DOHH2 (cell line): Measurements from ENCODE around the gene LPIN1.

Source experiments
- H3F3A ChIP-seq: fragments of 200-600 bp; sonication (generic), shearing (Covaris generic); 2 replicates; pipeline ENCODE4 v1.6.0; 2016; ENCODE audit warnings: antibody characterized with exemption, mild to moderate bottlenecking; ENCODE audit not compliant: control insufficient read depth, insufficient read depth
- H3K27ac ChIP-seq: fragments of 200-600 bp; sonication (generic); 2 replicates; pipeline ENCODE4 v1.5.1; 2014; ENCODE audit warnings: low read depth, mild to moderate bottlenecking, low read length, moderate library complexity
- H3K27me3 ChIP-seq: fragments of 200-600 bp; sonication (generic); 2 replicates; pipeline ENCODE4 v1.6.1; 2014; ENCODE audit warnings: mild to moderate bottlenecking, low read length, mixed read lengths; ENCODE audit not compliant: control insufficient read depth
- H3K36me3 ChIP-seq: fragments of 200-600 bp; sonication (generic); 2 replicates; pipeline ENCODE4 v1.6.1; 2014; ENCODE audit warnings: mild to moderate bottlenecking, low read length, moderate library complexity, mixed read lengths; ENCODE audit not compliant: control insufficient read depth
- H3K4me1 ChIP-seq: fragments of 200-600 bp; sonication (generic); 2 replicates; pipeline ENCODE4 v1.6.1; 2014; ENCODE audit warnings: mild to moderate bottlenecking, low read length, mixed read lengths; ENCODE audit not compliant: control insufficient read depth
- H3K4me2 ChIP-seq: fragments of 200-600 bp; sonication (generic); 2 replicates; pipeline ENCODE4 v1.6.0; 2014; ENCODE audit warnings: mild to moderate bottlenecking, low read length, moderate library complexity
- H3K4me3 ChIP-seq: fragments of 200-600 bp; sonication (generic); 2 replicates; pipeline ENCODE4 v1.5.1; 2014; ENCODE audit warnings: mild to moderate bottlenecking, low read length, mixed read lengths
- H3K79me2 ChIP-seq: fragments of 200-600 bp; sonication (generic); 2 replicates; pipeline ENCODE4 v1.6.1; 2014; ENCODE audit warnings: mild to moderate bottlenecking, low read length, mixed read lengths; ENCODE audit not compliant: control insufficient read depth
- H3K9me2 ChIP-seq: fragments of 200-600 bp; sonication (generic); replicated peaks from 2 replicates; pipeline ENCODE4 v1.6.1; 2014; ENCODE audit warnings: mild to moderate bottlenecking, low read length, mixed read lengths; ENCODE audit not compliant: control insufficient read depth
- H3K9me3 ChIP-seq: fragments of 200-600 bp; sonication (generic); 2 replicates; pipeline ENCODE4 v1.6.1; 2014; ENCODE audit warnings: antibody characterized with exemption, low read length, mixed read lengths; ENCODE audit not compliant: control insufficient read depth, insufficient read depth
- H4K20me1 ChIP-seq: fragments of 200-600 bp; sonication (generic); 2 replicates; pipeline ENCODE4 v1.6.0; 2014; ENCODE audit warnings: low read depth, mild to moderate bottlenecking, antibody characterized with exemption, low read length, moderate library complexity; ENCODE audit not compliant: control insufficient read depth, insufficient read depth
- CTCF ChIP-seq: fragments of 200-600 bp; sonication (generic); IDR thresholded peaks from one replicate; pipeline ENCODE4 v1.5.1; 2014; ENCODE audit warnings: antibody characterized with exemption, mild to moderate bottlenecking, low read depth, low read length; ENCODE audit not compliant: poor library complexity, severe bottlenecking
- EZH2phosphoT487 ChIP-seq: fragments of 200-600 bp; sonication (generic); IDR thresholded peaks from 2 replicates; pipeline ENCODE4 v1.6.1; 2017; ENCODE audit warnings: borderline replicate concordance, mild to moderate bottlenecking, antibody characterized with exemption, low read length, moderate library complexity, mixed read lengths

The LPIN1 gene

GRCh38 chr2:11872948-11873269 is 126.5 kb downstream of the LPIN1 start:
- Histone ChIP-seq H3K4me1 (peaks cover 9% of the 10 kb centered on the region), H3K27me3 (no peaks in the 10 kb centered on the region), H3K4me3 (no peak overlapping the region), H3K36me3 (no peaks in the 10 kb centered on the region), H3K79me2 (no peaks in the 10 kb centered on the region), H3K4me2 (peak overlapping the region; percentile 24; the same call in 1 of the 2 replicates), H3K9me3 (no peaks in the 10 kb centered on the region), H3F3A (no peaks in the 10 kb centered on the region), H3K27ac (no peak overlapping the region), H3K9me2 (no peaks in the 10 kb centered on the region), H4K20me1 (no peaks in the 10 kb centered on the region)
- TF ChIP-seq EZH2phosphoT487 (no peak), CTCF (no peak)

DNA sequence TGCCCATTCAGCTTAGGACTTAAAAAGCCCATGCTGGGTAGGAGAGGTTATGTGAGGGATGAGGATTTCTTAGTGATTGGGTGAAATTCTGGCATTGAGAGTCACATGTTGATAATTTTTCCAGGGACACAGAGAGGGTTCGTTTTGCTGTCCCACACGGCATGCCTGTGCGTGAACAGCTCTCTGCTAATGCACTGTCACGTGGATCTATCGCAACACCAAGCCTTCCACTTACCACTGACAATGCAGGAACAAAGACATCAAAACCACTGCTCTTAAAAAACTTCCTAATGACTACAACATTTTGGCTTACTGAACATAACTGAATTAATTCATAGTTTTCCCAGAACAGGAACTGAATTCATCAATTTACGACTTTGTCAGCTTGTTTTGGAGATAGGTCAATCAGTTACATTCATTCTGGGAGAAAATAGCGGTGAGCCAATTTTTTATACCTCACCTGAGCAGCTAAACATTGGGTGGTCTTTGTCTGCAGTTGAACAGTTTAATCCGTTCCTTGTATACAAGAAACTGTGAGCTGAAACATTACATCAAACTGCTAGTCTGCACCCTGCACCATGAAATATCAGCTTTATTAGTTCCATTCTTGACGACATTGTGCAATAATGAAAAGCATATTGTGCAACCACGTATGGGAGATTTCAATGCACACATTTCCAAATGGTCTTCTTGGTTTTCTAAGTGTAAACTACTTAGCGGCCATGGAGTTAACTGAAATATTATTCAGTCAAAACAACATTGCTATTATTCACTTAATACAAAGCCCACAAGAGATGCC is 127.1 kb downstream of the LPIN1 start:
- H3K4me2 ChIP-seq: no peak overlapping the region
- no peaks in the 10 kb centered on the region for H3K36me3 ChIP-seq
- H3K79me2 ChIP-seq: no peaks in the 10 kb centered on the region
- no peaks in the 10 kb centered on the region for H3K9me2 ChIP-seq
- H3K4me3 ChIP-seq: no peak overlapping the region
- H3K27me3 ChIP-seq: no peaks in the 10 kb centered on the region
- H4K20me1 ChIP-seq: no peaks in the 10 kb centered on the region
- H3K9me3 ChIP-seq: no peaks in the 10 kb centered on the region
- H3K4me1 ChIP-seq: peaks cover 10% of the 10 kb centered on the region
- H3F3A ChIP-seq: no peaks in the 10 kb centered on the region
- H3K27ac ChIP-seq: no peak overlapping the region
- TF ChIP-seq CTCF (no peak), EZH2phosphoT487 (no peak)

- Histone ChIP-seq H3K4me3 (no peak overlapping the region), H3K36me3 (no peaks in the 10 kb centered on the region), H4K20me1 (no peaks in the 10 kb centered on the region), H3F3A (no peaks in the 10 kb centered on the region), H3K9me3 (no peaks in the 10 kb centered on the region), H3K4me2 (no peak overlapping the region), H3K27ac (no peak overlapping the region), H3K4me1 (peaks cover 23% of the 10 kb centered on the region), H3K27me3 (no peaks in the 10 kb centered on the region), H3K9me2 (no peaks in the 10 kb centered on the region), H3K79me2 (no peaks in the 10 kb centered on the region)
- TF ChIP-seq EZH2phosphoT487 (no peak), CTCF (no peak)
Measured at GRCh38 chr2:11874861-11875260, 128.4 kb downstream of the LPIN1 start.
